CD4-positive, alpha-beta T cell treated with Interleukin-10 for 1 hour (primary cell): ENCODE results near the gene CBFB.
"Not testable (repeated sequence)": the region's sequence is repeated elsewhere in the genome, so short reads cannot be mapped to it uniquely, and the experiment has no call there.

ENCODE experiments used
- DNase-seq: peaks from one replicate; pipeline ENCODE4 v3.0.0-alpha.2; 2020

The CBFB gene

GRCh38 chr16:67101311-67102082 is 72.5 kb downstream of the CBFB start:
- DNase-seq = no peak

GRCh38 chr16:67104061-67104460 is 75.1 kb downstream of the CBFB start:
- DNase-seq = no peak

GRCh38 chr16:67104845-67105244 is 75.9 kb downstream of the CBFB start:
- no peak for DNase-seq

GRCh38 chr16:67105246-67105645 is 76.3 kb downstream of the CBFB start:
- no peak for DNase-seq

- DNase-seq = no peak
Measured at GRCh38 chr16:67105881-67106280, 76.9 kb downstream of the CBFB start.

- DNase-seq = no peak
Measured at GRCh38 chr16:67108489-67108888, 79.5 kb downstream of the CBFB start.

GRCh38 chr16:67108931-67109406 is 80.0 kb downstream of the CBFB start:
- no peak for DNase-seq

- peak; percentile 95 for DNase-seq
Measured at GRCh38 chr16:67109407-67110135, 80.6 kb downstream of the CBFB start, which contains the start of gene PHAF1. Gene PHAF1 (plus strand): TSS chr16:67109941. CDS start chr16:67110176, 235 bp downstream.

GRCh38 chr16:67111951-67112444 is 83.0 kb downstream of the CBFB start:
- no peak for DNase-seq

GRCh38 chr16:67112591-67113399 is 83.8 kb downstream of the CBFB start:
- DNase-seq = no peak

- no peak for DNase-seq
Measured at GRCh38 chr16:67114793-67115192, 85.8 kb downstream of the CBFB start.

GRCh38 chr16:67115639-67116038 is 86.7 kb downstream of the CBFB start:
- no peak for DNase-seq

- no peak for DNase-seq
Measured at GRCh38 chr16:67116388-67117311, 87.7 kb downstream of the CBFB start.

- DNase-seq = no peak
Measured at GRCh38 chr16:67117716-67118115, 88.8 kb downstream of the CBFB start.

- no peak for DNase-seq
Measured at GRCh38 chr16:67120025-67120424, 91.1 kb downstream of the CBFB start.

- DNase-seq = not testable (repeated sequence)
Measured at GRCh38 chr16:67122799-67123198, 93.8 kb downstream of the CBFB start.

GRCh38 chr16:67128417-67128816 is 99.5 kb downstream of the CBFB start:
- DNase-seq = no peak

GRCh38 chr16:67128887-67129286 is 99.9 kb downstream of the CBFB start:
- DNase-seq = no peak

GRCh38 chr16:67129422-67129821 is 100.5 kb downstream of the CBFB start:
- no peak for DNase-seq

- DNase-seq = no peak
Measured at GRCh38 chr16:67137605-67138004, 108.7 kb downstream of the CBFB start.

GRCh38 chr16:67141391-67141790 is 112.4 kb downstream of the CBFB start:
- no peak for DNase-seq

GRCh38 chr16:67142342-67142741 is 113.4 kb downstream of the CBFB start:
- DNase-seq = no peak
